Ecto neural progenitor cell (in vitro differentiated cells): ENCODE results near the gene NTHL1.
"Not testable (repeated sequence)": the region's sequence is repeated elsewhere in the genome, so short reads cannot be mapped to it uniquely, and the experiment has no call there.

Experiments used
- DNase-seq: peaks from one replicate; pipeline ENCODE4 v3.0.0-alpha.2; 2018; ENCODE audit warnings: low spot score

The NTHL1 gene

GRCh38 chr16:2028146-2028545 lies 19.5 kb downstream of the NTHL1 start:
- no peak for DNase-seq

- DNase-seq, result no peak
Measured at GRCh38 chr16:2027024-2028010, 20.3 kb downstream of the NTHL1 start.

GRCh38 chr16:2026461-2027023 lies 21.1 kb downstream of the NTHL1 start, which contains the start of gene NHERF2:
Gene NHERF2 (plus strand): TSS chr16:2026902. CDS start chr16:2027006, 104 bp downstream.
- DNase-seq, result no peak

GRCh38 chr16:2025878-2026460 lies 21.7 kb downstream of the NTHL1 start:
- no peak for DNase-seq

- DNase-seq, result no peak
Measured at GRCh38 chr16:2025251-2025650, 22.4 kb downstream of the NTHL1 start.

GRCh38 chr16:2024032-2024420 lies 23.6 kb downstream of the NTHL1 start:
- DNase-seq, result no peak

- DNase-seq, result peak; percentile 97
Measured at GRCh38 chr16:2023092-2024031, 24.3 kb downstream of the NTHL1 start.

GRCh38 chr16:2022723-2023091 lies 24.9 kb downstream of the NTHL1 start:
- peak; percentile 77 for DNase-seq

GRCh38 chr16:2019921-2020831 lies 27.5 kb downstream of the NTHL1 start:
- DNase-seq, result no peak

GRCh38 chr16:2019518-2019920 lies 28.1 kb downstream of the NTHL1 start, which contains the start of gene NPW:
Gene NPW (plus strand): TSS chr16:2019785.
- no peak for DNase-seq

- DNase-seq, result no peak
Measured at GRCh38 chr16:2016407-2016922, 31.2 kb downstream of the NTHL1 start.

GRCh38 chr16:2015947-2016208 lies 31.8 kb downstream of the NTHL1 start:
- no peak for DNase-seq

GRCh38 chr16:2015117-2015946 lies 32.3 kb downstream of the NTHL1 start:
- DNase-seq, result no peak

GRCh38 chr16:2013527-2013926 lies 34.1 kb downstream of the NTHL1 start:
- no peak for DNase-seq

- not testable (repeated sequence) for DNase-seq
Measured at GRCh38 chr16:2011726-2012125, 35.9 kb downstream of the NTHL1 start.

- DNase-seq, result peak; percentile 88
Measured at GRCh38 chr16:2009791-2010510, 37.7 kb downstream of the NTHL1 start, which contains the start of gene ZNF598. Gene ZNF598 (minus strand): TSS chr16:2009821.

- no peak for DNase-seq
Measured at GRCh38 chr16:2009164-2009711, 38.4 kb downstream of the NTHL1 start.

- no peak for DNase-seq
Measured at GRCh38 chr16:2008631-2009163, 38.9 kb downstream of the NTHL1 start.
